H9 (cell line): ENCODE measurements around the gene C10orf120. TPM values are rescaled to one million over a fixed set of nuclear protein-coding genes. Genes with fewer than 3 reads are reported as not detected.

ENCODE experiments used
- DNase-seq: peaks from one replicate; pipeline ENCODE4 v3.0.0-alpha.2; 2017
- H2AFZ ChIP-seq: one replicate; pipeline ENCODE4 v1.6.1; 2013; ENCODE audit warnings: mild to moderate bottlenecking, low read length, control low read depth, moderate library complexity
- H2AK5ac ChIP-seq: 2 replicates; pipeline ENCODE4 v1.6.1; 2013; ENCODE audit warnings: low read length, control low read depth, mixed read lengths; ENCODE audit not compliant: insufficient read length
- H2BK120ac ChIP-seq: one replicate; pipeline ENCODE4 v1.6.1; 2013; ENCODE audit warnings: low read depth, mild to moderate bottlenecking, low read length, control low read depth, inconsistent platforms; ENCODE audit not compliant: poor library complexity, severe bottlenecking
- H2BK12ac ChIP-seq: 2 replicates; pipeline ENCODE4 v1.6.1; 2013; ENCODE audit warnings: low read length, control low read depth, mixed read lengths, low read depth; ENCODE audit not compliant: insufficient read length
- H2BK15ac ChIP-seq: 2 replicates; pipeline ENCODE4 v1.6.1; 2013; ENCODE audit warnings: low read depth, low read length, control low read depth
- H2BK20ac ChIP-seq: one replicate; pipeline ENCODE4 v1.6.1; 2013; ENCODE audit warnings: low read depth, mild to moderate bottlenecking, low read length, control low read depth, inconsistent platforms; ENCODE audit not compliant: poor library complexity, severe bottlenecking
- H2BK5ac ChIP-seq: 2 replicates; pipeline ENCODE4 v1.6.1; 2013; ENCODE audit warnings: low read length, control low read depth, mixed read lengths; ENCODE audit not compliant: insufficient read length
- H3K14ac ChIP-seq: 2 replicates; pipeline ENCODE4 v1.6.1; 2013; ENCODE audit warnings: low read length, control low read depth; ENCODE audit not compliant: insufficient read depth
- H3K18ac ChIP-seq: 2 replicates; pipeline ENCODE4 v1.6.1; 2013; ENCODE audit warnings: low read depth, mild to moderate bottlenecking, mixed read lengths, low read length, control low read depth; ENCODE audit not compliant: insufficient read length
- H3K23ac ChIP-seq: 2 replicates; pipeline ENCODE4 v1.6.1; 2013; ENCODE audit warnings: low read length, control low read depth, mixed read lengths, low read depth; ENCODE audit not compliant: insufficient read length
- H3K23me2 ChIP-seq: 2 replicates; pipeline ENCODE4 v1.6.1; 2013; ENCODE audit warnings: low read depth, mild to moderate bottlenecking, mixed read lengths, low read length, control low read depth; ENCODE audit not compliant: insufficient read length, poor library complexity, severe bottlenecking
- H3K27ac ChIP-seq: 2 replicates; pipeline ENCODE4 v1.5.1; 2013; ENCODE audit warnings: low read length, control low read depth, mixed read lengths, low read depth; ENCODE audit not compliant: insufficient read length
- H3K27me3 ChIP-seq: 2 replicates; pipeline ENCODE4 v1.6.1; 2013; ENCODE audit warnings: low read length, control low read depth, inconsistent platforms; ENCODE audit not compliant: insufficient read depth
- H3K4ac ChIP-seq: 2 replicates; pipeline ENCODE4 v1.6.1; 2013; ENCODE audit warnings: low read depth, mild to moderate bottlenecking, control low read depth, inconsistent platforms, low read length, moderate library complexity
- H3K4me1 ChIP-seq: 2 replicates; pipeline ENCODE4 v1.6.1; 2013; ENCODE audit warnings: low read length, control low read depth, inconsistent platforms; ENCODE audit not compliant: insufficient read depth
- H3K4me2 ChIP-seq: 2 replicates; pipeline ENCODE4 v1.6.1; 2013; ENCODE audit warnings: low read length, control low read depth, mixed read lengths; ENCODE audit not compliant: insufficient read length, insufficient read depth
- H3K56ac ChIP-seq: 2 replicates; pipeline ENCODE4 v1.6.1; 2013; ENCODE audit warnings: low read depth, mild to moderate bottlenecking, mixed read lengths, low read length, control low read depth; ENCODE audit not compliant: insufficient read length
- H3K79me1 ChIP-seq: 2 replicates; pipeline ENCODE4 v1.6.1; 2013; ENCODE audit warnings: low read depth, mild to moderate bottlenecking, moderate library complexity, low read length, control low read depth, inconsistent platforms; ENCODE audit not compliant: insufficient read depth, poor library complexity, severe bottlenecking
- H3K79me2 ChIP-seq: 2 replicates; pipeline ENCODE4 v1.6.1; 2013; ENCODE audit warnings: low read length, control low read depth, inconsistent platforms; ENCODE audit not compliant: insufficient read depth
- H3K9ac ChIP-seq: 2 replicates; pipeline ENCODE4 v1.6.1; 2013; ENCODE audit warnings: low read length, control low read depth, mixed read lengths; ENCODE audit not compliant: insufficient read length; ENCODE audit errors: extremely low read depth
- H3K9me3 ChIP-seq: one replicate; pipeline ENCODE4 v1.6.1; 2013; ENCODE audit warnings: low read depth, low read length, inconsistent platforms; ENCODE audit not compliant: control insufficient read depth
- H3T11ph ChIP-seq: one replicate; pipeline ENCODE4 v1.6.1; 2013; ENCODE audit warnings: mild to moderate bottlenecking, low read length, control low read depth, inconsistent platforms
- H4K20me1 ChIP-seq: one replicate; pipeline ENCODE4 v1.6.1; 2013; ENCODE audit not compliant: control insufficient read depth, insufficient read length, insufficient read depth
- H4K5ac ChIP-seq: 2 replicates; pipeline ENCODE4 v1.6.1; 2013; ENCODE audit warnings: low read depth, mild to moderate bottlenecking, mixed read lengths, low read length, control low read depth; ENCODE audit not compliant: insufficient read length
- H4K8ac ChIP-seq: replicated peaks from 2 replicates; pipeline ENCODE4 v1.6.1; 2013; ENCODE audit warnings: low read length, control low read depth, mixed read lengths, low read depth; ENCODE audit not compliant: insufficient read length
- H4K91ac ChIP-seq: 2 replicates; pipeline ENCODE4 v1.6.1; 2013; ENCODE audit warnings: low read depth, mild to moderate bottlenecking, moderate library complexity, mixed read lengths, low read length, control low read depth; ENCODE audit not compliant: insufficient read length
- H3K27ac Mint-ChIP-seq, 3 experiments: 2 replicates in 2 of 3; 3 replicates in 1 of 3; pipeline ENCODE4 v1.8.0; 2020 to 2021; ENCODE audit warnings: mixed read lengths in 3 of 3, mild to moderate bottlenecking in 1 of 3, moderate library complexity in 1 of 3
- H3K27me3 Mint-ChIP-seq: 2 replicates; pipeline ENCODE4 v1.8.0; 2021; ENCODE audit warnings: low read depth, mild to moderate bottlenecking, moderate library complexity, mixed read lengths
- H3K36me3 Mint-ChIP-seq, 3 experiments: 2 replicates in 2 of 3; 3 replicates in 1 of 3; pipeline ENCODE4 v1.8.0; 2020 to 2021; ENCODE audit warnings: low read depth in 3 of 3, mixed read lengths in 3 of 3; ENCODE audit not compliant: insufficient read depth in 1 of 3
- H3K4me1 Mint-ChIP-seq, 2 experiments: 2 replicates each; pipeline ENCODE4 v1.8.0; 2020; ENCODE audit warnings: mixed read lengths in 2 of 2
- H3K4me3 Mint-ChIP-seq, 2 experiments: 2 replicates in 1 of 2; 3 replicates in 1 of 2; pipeline ENCODE4 v1.8.0; 2020 to 2021; ENCODE audit warnings: mild to moderate bottlenecking in 2 of 2, mixed read lengths in 2 of 2, moderate library complexity in 1 of 2
- H3K9me3 Mint-ChIP-seq, 2 experiments: 2 replicates in 1 of 2; 3 replicates in 1 of 2; pipeline ENCODE4 v1.8.0; 2020; ENCODE audit warnings: mild to moderate bottlenecking in 2 of 2, mixed read lengths in 2 of 2, moderate library complexity in 1 of 2
- CTCF ChIP-seq: fragments of 200-600 bp; sonication (generic); conservative IDR thresholded peaks from 3 replicates; pipeline ENCODE4 v1.8.0; 2021; ENCODE audit warnings: antibody characterized with exemption, mild to moderate bottlenecking
- WGBS: extraction: QIAGEN DNeasy Blood & Tissue Kit; methylation state at CpG from one replicate; pipeline ENCODE4 v1.1.7; 2013; ENCODE audit warnings: missing lambda C conversion rate, low lambda C conversion rate, mixed read lengths; ENCODE audit not compliant: insufficient read length; ENCODE audit errors: extremely low coverage; 5-methylcytosine and 5-hydroxymethylcytosine counted together
- total RNA-seq: library from RNA; stranded (reverse); gene quantifications from 2 replicates; pipeline ENCODE4 v1.2.1, GENCODE V29; 2021

Gene C10orf120
- total RNA-seq, 1 experiment from 2014 or later, result not detected

GRCh38 chr10:122672655-122673054 is 27.0 kb downstream of the C10orf120 start:
- Histone ChIP-seq H3K9ac (no peak overlapping the region), H4K8ac (no peak overlapping the region), H2BK12ac (no peak overlapping the region), H2BK20ac (no peak overlapping the region), H3K4me1 (peaks cover under 1% of the 10 kb centered on the region; the same call in 1 of the 2 replicates), H4K20me1 (no peaks in the 10 kb centered on the region), H2BK5ac (no peak overlapping the region), H3K23ac (no peak overlapping the region), H3K27ac (no peak overlapping the region), H3K14ac (no peak overlapping the region), H3K23me2 (no peaks in the 10 kb centered on the region), H4K91ac (no peak overlapping the region), H3K79me2 (no peaks in the 10 kb centered on the region), H3K56ac (no peak overlapping the region), H3K4me2 (no peak overlapping the region), H2BK120ac (no peak overlapping the region), H3K9me3 (no peaks in the 10 kb centered on the region), H3K79me1 (no peaks in the 10 kb centered on the region), H2BK15ac (no peak overlapping the region), H4K5ac (no peak overlapping the region), H2AK5ac (no peak overlapping the region), H3K18ac (no peak overlapping the region), H3T11ph (no peak overlapping the region), H3K27me3 (no peaks in the 10 kb centered on the region), H2AFZ (no peak overlapping the region), H3K4ac (no peak overlapping the region)
- no peak overlapping the region for H3K27ac Mint-ChIP-seq
- no CpG with 5 or more reads among the region's 4 CpGs for WGBS
- peaks cover 6 to 9% of the 10 kb centered on the region in 2 experiments; a peak in 3 of 4 replicates for H3K4me1 Mint-ChIP-seq
- no peak for DNase-seq
- no peaks in the 10 kb centered on the region; a peak in 1 of 5 replicates for H3K9me3 Mint-ChIP-seq
- H3K36me3 Mint-ChIP-seq, result no peaks in the 10 kb centered on the region
- H3K27me3 Mint-ChIP-seq, result peaks cover 2% of the 10 kb centered on the region; the same call in 1 of the 2 replicates
- no peak for TF ChIP-seq CTCF
- no peak overlapping the region for H3K4me3 Mint-ChIP-seq
